ENCODE data around the gene OR2AG1. TPM values are rescaled to one million over a fixed set of nuclear protein-coding genes. Genes with fewer than 3 reads are reported as not detected.

Gene OR2AG1
- total and polyA plus RNA-seq, 2 experiments from 2014 or later, result 0.16 TPM; not detected in 1

- Mint-ChIP-seq H3K4me1 (no peaks in the 10 kb centered on the region), H3K4me3 (no peak overlapping the region), H3K27ac (no peak overlapping the region), H3K9me3 (no peaks in the 10 kb centered on the region), H3K27me3 (ENCODE audit: insufficient read depth, low read depth, poor library complexity) (peaks cover 1% of the 10 kb centered on the region), H3K36me3 (ENCODE audit: low read depth) (no peaks in the 10 kb centered on the region)
- no peak for TF ChIP-seq ETS1 (IDR thresholded peaks at IDR 0.05)
- no peak for TF ChIP-seq ZNF462 (CRISPR knock-in tag; IDR thresholded peaks at IDR 0.05)
- TF ChIP-seq ZNF114 (CRISPR knock-in tag; IDR thresholded peaks at IDR 0.05), result no peak
- no peak for TF ChIP-seq POLR2AphosphoS5 (IDR thresholded peaks at IDR 0.05; ENCODE audit: low read depth)
- no peak for TF ChIP-seq EZH2 (IDR thresholded peaks at IDR 0.05; ENCODE audit: low read depth, unreplicated experiment)
- no peak for TF ChIP-seq ZNF331 (CRISPR knock-in tag; IDR thresholded peaks at IDR 0.05; ENCODE audit: low read depth)
- TF ChIP-seq CREB1 (CRISPR knock-in tag; IDR thresholded peaks at IDR 0.05; ENCODE audit: low read depth), result no peak
- no peak for TF ChIP-seq JUNB (IDR thresholded peaks at IDR 0.05; ENCODE audit: unreplicated experiment)
- TF ChIP-seq EZH2phosphoT487 (IDR thresholded peaks at IDR 0.05; ENCODE audit: unreplicated experiment), result no peak
- TF ChIP-seq STAT1 (IDR thresholded peaks at IDR 0.05; ENCODE audit: unreplicated experiment), result no peak
- no peak for TF ChIP-seq NANOG (IDR thresholded peaks at IDR 0.05; ENCODE audit: borderline replicate concordance)
- no peak for TF ChIP-seq REST (IDR thresholded peaks at IDR 0.05; ENCODE audit: unreplicated experiment)
- no peak for TF ChIP-seq CTCF (conservative IDR thresholded peaks at IDR 0.05; ENCODE audit: low read depth in 2 of 2)
- Histone ChIP-seq H3K36me3 (ENCODE audit: insufficient read depth) (no peaks in the 10 kb centered on the region), H3K4me2 (no peak overlapping the region), H3K27ac (ENCODE audit: low read depth) (no peak overlapping the region), H3K9me2 (ENCODE audit: insufficient read depth) (0 out of 2 replicates have a peak, but pooled peaks cover 5% of the 10 kb centered on the region), H2AFZ (no peak overlapping the region), H3K79me2 (replicated peaks; ENCODE audit: insufficient read depth) (no peaks in the 10 kb centered on the region), H3K27me3 (ENCODE audit: insufficient read depth) (no peaks in the 10 kb centered on the region), H4K20me1 (replicated peaks; ENCODE audit: insufficient read depth) (no peaks in the 10 kb centered on the region), H3F3A (replicated peaks; ENCODE audit: low read depth) (no peaks in the 10 kb centered on the region), H3K4me1 (ENCODE audit: insufficient read depth) (no peaks in the 10 kb centered on the region), H3K4me3 (no peak overlapping the region)
- ATAC-seq, result no peak
- no peak for DNase-seq (ENCODE audit: low spot score)
Measured at GRCh38 chr11:6755953-6756347, 26.9 kb upstream of the OR2AG1 start.

Data from GM23338 (cell line).